ENCODE results near the gene TSPAN32.
A peak's percentile ranks its signal among the peaks of the same experiment; 100 is the strongest.

TSPAN32 gene

DNA sequence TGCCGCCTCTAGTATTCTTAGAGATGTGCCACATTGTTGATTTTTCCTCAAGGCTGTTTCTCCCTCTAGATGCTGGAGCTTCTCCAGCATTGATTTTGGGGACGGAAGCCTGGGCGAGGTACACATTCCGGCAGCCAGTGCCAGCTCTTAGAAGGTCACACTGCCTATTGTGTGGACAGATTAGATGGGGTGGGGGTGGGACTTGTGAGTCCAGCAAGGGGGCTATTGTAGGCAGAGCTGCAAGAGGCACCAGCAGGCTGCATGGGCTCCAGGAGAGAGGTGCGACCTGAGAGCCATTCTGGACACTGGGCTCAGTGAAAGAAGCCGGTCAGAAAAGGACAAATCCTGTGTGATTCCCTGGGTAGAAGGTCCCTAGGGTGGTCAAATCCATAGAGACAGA is 12.5 kb upstream of the TSPAN32 start:
- DNase-seq (ENCODE audit: low spot score), result no peak

DNA sequence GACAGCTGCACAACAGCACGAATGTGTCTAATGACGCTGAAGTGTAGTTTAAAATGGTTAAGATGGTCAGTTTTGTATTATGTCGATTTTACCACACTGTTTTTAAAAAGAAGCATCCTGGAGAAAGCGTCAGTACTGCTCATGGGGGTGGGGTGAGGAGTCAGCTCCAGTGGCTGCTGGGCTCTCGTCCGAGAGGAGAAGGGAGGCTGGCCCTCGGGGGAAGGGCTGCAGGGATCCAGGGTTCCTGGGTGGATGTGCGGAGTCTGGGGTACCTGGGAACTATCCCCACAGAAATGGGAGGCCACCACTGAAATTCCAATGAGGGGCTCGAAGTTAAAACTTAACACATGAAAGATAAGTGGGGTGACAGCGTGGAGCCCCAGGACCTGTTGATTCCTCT is 12.0 kb upstream of the TSPAN32 start:
- no peak for DNase-seq (ENCODE audit: low spot score)

DNA sequence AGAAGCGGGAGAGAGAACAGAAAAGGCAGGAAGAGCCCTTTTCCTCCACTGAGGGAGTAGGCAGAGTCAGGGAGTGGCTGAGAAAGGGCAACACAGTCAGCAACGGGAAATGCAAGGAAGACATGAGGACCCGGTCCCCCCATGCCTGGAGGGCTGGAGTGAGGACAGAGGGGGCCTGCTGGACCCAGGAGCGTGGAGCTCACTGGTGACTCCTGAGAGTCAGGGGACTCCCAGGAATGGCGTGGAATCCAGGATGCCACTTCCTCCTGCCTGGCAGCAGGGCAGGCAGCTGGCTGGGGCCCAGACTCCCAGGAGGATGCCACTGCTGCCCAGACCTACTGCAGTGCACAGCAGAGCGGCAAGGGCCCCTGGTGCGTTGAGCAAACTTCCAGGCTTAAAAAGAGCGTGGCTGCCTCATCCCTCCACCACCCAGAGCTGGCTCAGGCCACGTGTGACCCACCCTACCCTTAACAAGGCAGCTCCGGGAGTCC is 11.4 kb upstream of the TSPAN32 start:
- no peak for DNase-seq (ENCODE audit: low spot score)

DNA sequence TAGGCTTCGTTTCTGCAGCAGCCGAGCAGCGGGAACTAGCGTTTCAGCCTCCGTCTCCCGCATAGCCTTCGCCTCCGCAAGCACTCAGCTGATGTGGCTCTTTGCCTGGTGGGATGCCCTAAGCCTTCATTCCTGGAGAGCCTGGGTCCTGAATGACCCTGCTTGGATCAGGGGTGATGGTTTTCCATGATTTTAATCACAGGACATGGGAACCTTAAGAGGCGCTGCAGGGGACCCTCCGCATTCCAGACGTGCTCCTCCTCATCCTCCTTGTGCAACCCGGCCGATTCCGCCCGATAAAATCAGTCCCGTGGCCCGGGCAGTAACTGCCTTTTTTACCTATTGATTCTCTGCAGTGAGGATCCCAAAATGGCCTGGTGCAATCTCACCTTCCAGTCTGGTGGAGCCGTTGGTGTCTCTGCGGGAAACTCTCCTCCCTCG is 8.3 kb upstream of the TSPAN32 start:
- no peak for DNase-seq (ENCODE audit: low spot score)

DNA sequence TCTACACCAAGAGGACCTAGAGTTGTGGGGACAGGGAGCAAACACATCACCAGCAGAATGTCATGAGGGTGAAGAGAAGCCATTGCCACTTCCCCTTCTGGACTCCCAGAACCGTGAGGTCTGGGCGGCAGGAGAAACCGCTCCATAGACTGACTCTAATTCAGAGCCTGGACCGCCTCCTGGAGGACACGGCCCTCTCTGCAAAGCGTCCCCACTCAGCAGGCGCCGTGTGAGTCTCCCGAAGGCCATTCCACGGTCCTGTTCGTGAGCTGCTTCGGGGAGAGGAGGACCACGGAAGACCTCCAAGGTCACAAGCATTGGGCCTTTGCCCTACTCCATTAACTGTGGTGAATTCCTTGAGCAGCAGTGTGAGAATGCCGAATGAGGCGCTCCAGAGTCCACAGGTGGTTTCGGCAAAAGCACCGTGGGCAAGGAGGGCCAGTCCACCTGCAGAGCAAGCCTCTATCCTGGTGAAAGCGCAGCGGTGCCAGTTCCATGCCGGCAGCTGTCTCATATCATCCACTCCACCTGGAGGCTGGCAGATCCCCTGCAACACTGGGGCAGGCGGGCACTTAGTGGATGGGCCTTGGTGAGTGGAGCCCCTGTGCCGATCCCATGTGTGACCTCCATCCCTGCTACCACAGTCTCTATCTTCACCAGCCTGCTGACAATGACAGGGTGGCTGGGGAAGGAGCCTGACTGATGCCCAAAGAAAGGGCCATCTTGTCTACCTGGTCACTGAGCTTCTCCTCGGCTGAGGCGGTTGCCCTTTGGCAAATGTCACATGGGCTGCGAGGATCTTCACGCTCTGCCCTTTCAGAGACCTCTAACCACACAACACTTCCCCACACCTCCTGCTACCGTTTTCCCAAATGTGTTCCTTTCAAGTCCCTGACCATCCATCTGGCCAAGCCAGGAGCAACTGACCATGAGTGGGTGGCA is 7.6 kb upstream of the TSPAN32 start:
- DNase-seq (ENCODE audit: low spot score), result no peak

DNA sequence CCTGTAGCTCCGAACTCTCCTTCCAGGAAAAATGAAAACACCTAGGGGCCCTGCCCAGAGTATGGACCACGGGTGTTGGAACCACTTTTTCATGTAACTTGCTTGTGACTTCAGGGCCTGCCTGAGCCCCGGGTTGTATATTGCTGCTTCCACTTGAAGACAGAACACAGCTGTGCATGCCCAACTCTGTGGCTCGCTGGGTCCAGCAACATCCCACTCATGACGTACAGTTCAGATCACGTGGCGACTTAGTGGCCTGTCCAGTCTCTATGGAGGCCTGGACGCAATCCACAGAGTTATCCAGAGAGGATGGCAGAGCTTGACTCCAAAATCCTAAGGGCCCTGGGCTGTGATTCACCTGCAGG is 6.9 kb upstream of the TSPAN32 start:
- DNase-seq (ENCODE audit: low spot score), result no peak

DNA sequence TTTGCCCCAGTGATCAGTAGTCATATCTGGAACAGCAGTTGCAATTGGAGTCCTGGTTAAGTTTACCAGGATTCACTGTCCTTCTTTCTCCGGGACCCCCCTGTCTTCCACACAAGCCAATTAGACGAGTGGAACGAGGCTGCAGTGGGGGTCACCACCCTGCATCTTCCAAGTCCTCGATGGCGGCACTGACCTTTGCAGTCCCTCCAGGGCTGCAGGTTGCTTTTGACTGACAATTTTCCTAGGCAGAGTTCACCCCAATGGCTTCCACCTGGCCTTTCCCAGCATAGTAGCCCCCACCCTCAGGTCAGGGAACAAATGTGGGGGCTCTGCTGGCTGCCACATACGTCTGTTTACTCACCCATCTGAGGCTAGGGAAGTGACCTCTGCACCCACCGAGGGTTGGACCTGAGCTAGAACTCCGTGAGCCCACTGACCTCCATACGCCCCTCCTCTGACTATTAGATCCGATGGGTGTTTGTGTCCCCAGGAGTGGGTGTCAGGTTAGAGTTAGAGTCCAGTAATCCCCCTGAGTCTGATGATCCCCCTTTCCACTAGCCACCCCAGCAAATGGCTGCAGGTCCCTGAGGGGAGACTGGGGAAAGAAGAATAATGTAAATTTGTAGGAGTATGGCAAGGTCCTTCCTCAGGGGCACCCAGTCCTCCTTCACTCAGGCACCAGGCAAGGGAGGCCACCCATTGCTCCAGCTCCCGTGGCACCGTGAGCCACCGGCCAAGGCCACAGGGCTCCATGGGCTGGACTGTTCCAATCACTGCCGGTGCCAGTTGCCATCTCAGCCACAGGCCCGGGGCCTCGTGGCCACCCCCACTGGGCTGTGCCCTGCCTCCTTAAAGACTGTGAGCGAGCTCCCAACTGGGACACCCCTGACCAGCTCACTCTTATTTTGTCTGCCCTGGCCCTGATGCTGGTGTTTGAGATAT is 5.6 kb upstream of the TSPAN32 start:
- DNase-seq (ENCODE audit: low spot score), result no peak

DNA sequence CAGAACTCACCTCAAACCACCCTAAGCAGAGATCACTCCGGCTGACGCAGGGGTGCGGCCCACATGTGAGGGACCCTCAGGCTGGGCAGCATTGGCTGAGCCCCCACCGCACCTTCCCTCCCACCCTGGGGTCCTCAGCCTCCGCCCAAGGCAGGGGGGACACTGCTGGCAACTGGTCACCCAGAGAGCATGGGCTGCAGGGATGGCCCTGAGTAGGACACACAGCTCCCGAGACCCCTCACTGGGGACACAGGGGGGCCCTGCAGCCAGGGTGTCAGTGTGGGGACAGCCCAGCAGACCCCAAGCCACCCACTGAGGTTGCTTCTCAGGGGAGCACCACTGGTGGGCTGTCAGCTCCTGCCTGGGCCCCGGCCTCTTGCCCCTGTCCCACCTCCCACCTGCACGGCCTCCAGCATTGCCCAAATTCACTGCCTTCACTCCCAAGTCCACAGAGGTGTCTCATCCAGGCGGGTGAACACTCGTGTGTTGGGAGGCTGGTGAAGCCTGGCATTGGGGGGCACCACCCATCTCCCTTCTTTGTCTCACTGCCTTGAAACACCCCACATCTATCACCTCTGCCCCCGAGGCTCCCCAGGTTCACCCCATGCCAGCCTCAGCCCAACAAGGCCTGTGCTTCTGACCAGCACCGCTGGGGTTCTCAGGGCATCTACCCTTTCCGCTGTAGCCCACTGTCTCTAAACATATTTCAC is 4.7 kb upstream of the TSPAN32 start:
- DNase-seq (ENCODE audit: low spot score), result no peak

DNA sequence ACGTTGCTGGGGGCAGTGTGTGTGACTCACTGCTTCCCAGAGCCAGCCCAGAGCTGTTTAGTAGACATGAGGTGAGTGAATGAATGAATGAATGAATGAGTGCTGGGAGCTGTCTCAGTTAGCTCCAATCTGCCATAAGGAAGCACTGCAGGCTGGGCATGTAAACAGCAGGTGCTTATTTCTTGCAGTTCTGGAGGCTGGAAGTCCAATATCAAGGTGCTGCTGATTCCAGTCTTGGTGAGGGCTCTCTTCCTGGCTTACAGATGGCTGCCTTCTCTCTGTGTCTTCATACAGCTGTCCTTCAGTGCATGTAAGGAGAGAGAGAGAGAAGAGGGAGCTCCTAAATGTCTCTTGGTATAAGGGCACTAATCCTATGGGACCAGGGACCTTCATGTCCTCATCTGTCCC is 4.2 kb upstream of the TSPAN32 start:
- no peak for DNase-seq (ENCODE audit: low spot score)

DNA sequence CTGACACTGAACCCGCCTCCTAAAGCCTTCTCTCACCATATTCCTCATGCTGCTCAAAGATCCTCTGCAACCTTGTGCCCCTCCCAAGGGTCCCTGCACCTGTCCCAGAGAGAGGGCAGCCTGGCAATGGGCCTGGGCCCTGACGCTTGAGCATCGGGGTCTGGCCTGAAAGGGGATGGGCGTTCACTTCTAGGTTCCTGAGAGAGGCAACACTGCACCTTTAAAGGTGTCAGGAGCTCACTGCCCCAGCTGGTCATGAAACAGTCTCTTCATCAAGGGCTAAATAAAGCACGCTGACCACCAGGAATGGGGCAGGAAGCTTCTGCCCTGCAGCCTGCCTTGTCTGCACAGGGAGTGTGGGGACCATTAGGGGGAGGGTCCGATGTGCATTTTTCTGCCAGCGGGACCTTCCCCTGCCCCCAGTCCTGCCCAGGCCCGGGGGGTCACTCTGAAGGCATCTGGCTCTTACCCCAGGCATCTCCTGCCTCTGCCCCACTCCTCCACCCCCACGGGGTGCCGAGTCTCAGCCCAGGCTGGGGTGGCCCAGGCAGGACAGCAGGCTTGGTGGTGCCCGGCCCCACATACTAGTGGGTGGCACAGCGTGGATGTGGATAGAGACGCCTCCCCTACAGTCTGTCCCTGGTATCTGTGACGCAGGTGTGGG is 3.5 kb upstream of the TSPAN32 start:
- no peak for DNase-seq (ENCODE audit: low spot score)

DNA sequence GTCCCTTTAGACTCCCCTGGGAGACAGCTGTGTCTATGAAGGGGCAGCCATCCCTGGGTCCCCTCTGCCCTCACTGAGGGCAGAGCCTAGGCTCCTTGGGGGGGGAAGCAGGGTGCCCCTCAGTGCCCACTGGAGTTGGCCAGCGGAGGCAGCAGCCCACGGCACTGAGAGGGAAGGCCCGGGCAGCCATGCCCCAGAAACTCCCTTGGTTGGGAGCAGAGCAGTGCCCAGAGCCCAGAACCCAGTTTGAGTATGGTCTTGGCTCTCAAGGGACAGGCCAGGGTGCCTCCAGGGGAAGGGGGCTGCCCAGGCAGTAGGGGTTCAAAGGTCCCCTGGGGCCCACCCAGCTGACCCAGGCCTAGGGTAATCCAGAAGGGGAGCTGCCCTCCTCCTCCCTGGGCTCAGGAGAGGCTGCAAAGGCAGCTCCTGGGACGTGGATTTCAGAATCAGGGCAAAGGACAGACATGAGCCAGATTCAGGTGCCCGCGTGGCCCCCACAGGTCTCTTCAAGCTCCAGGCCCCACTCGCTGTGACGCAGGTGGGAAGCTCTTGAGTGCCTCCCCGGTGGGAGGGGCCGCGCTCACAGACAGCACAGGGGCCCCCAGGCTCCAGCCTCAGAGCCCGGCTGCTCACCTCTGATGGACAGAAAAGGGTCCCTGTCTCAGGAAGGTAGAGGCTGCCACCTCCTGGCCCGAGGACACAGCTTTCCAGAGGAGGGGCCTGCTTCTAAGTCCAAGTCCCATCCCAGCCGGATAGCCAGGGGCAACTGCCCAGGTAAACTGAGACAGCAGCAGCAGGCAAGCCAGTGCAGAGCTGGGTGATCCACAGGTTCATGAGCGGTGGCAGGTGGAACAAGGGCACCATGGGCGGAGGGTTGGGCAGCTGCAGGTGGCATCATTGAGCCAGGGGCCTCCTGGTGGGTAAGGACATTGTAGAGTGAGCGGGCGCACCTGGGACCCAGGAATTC is 2.7 kb upstream of the TSPAN32 start:
- DNase-seq (ENCODE audit: low spot score), result peak; percentile 11

DNA sequence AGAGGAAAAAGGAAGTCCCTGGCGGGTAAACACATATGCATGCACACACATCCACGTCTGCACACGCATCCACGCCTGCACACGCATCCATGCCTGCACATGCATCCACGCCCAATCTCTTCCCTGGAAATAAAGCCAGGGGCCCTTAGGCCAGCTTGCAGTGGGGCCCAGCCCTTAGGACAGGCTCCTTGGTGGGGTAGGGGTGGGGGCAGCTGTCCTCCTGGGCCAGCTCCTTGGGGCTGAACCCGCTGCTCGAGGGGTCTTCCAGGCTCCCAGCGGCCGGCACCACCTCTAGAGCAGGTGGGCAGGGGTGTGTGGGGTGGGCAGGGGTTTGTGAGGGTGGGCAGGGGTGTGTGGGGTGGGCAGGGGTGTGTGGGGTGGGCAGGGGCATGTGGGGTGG is 2.0 kb upstream of the TSPAN32 start:
- DNase-seq (ENCODE audit: low spot score), result no peak

DNA sequence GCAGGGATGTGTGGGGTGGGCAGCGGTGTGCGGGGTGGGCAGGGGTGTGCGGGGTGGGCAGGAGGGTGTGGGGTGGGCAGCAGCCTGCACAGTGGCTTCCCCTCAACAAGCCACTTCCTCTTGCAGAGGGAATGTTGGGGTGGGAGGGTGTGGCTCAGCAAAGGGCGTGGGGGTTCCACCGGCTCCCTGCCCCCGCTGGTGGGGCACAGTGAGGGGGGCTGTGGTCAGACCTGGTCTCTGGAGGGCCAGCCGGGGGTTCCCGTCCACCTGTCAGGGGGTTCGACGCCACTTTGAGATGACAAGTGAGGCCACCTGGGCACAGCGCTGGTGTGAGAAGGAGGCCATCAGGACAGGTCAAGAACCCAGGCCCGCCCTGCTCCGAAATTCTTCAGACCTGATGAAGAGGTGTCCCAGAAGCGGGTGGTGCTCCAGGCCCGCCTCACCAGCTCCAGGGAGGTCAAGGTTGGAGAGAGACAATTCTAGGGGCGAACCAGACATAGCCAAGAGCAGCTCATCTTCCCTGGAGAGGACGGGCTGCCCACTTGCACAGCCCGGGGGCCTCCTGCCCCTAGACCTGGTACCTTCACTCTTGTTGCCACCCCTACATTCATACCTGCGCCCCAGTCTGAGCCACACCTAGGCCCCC is 1.4 kb upstream of the TSPAN32 start:
- peak; percentile 12 for DNase-seq (ENCODE audit: low spot score)

DNA sequence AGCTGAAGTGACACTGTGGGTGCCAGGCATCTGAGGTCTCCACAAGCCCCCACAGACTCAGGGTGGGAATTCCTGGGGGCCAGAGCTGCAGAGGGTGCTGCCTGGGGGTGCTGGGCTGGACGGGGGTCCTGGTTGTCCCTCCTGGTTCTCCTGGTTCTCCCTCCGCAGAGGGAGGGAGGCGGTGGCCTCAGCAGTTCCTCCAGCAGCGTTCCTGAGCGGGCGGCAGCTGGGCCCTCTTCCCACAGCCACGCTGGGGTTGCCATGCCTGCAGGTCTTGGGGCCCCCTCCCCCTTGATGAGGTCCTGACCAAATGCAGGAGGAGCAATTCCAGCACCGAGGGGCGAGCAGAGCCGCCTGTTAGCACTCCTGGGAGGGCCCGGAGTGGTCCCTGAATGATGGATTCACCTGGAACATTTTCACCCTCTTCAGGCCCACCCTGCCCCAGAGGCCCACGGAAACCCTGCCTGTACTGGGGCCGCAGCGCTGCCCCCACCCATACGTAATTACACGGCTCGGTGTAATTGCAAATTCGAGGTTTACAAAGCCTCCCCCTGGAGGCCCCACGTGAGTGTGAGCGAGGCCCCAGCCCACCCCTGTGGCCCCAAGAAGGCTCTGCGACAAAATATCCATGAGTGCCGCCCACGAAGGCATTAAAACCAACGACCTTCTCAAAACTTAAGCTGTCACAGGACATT is 730 bp upstream of the TSPAN32 start:
- no peak for DNase-seq (ENCODE audit: low spot score)

DNA sequence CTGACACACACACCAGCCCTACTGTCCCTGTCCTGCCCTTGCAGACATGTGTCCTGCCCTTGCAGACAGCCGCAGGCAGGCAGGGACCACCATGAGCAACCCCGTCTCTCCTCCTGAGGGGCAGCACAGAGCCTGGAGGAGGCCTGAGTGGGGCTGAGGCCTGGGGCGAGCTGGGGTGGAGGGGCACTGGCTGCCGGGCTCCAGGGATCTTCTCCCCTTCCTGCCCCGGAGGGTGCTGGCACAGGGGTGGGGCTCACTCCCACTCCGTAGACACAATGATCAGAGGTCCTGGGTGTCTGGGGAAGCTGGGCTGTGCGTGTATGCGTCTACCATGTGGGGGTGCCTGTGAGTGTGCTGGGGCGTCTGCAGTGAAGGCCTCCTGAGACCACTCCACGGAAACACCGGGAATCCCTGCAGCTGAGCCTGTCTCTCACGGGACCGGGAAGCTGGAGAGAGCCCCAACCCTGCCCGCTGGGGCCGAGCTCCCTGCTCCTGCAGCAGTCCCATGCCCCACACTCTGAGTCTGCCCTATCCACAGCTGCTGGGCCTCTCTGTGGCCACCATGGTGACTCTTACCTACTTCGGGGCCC is 588 bp downstream of the TSPAN32 start:
- DNase-seq (ENCODE audit: low spot score), result peak; percentile 52

DNA sequence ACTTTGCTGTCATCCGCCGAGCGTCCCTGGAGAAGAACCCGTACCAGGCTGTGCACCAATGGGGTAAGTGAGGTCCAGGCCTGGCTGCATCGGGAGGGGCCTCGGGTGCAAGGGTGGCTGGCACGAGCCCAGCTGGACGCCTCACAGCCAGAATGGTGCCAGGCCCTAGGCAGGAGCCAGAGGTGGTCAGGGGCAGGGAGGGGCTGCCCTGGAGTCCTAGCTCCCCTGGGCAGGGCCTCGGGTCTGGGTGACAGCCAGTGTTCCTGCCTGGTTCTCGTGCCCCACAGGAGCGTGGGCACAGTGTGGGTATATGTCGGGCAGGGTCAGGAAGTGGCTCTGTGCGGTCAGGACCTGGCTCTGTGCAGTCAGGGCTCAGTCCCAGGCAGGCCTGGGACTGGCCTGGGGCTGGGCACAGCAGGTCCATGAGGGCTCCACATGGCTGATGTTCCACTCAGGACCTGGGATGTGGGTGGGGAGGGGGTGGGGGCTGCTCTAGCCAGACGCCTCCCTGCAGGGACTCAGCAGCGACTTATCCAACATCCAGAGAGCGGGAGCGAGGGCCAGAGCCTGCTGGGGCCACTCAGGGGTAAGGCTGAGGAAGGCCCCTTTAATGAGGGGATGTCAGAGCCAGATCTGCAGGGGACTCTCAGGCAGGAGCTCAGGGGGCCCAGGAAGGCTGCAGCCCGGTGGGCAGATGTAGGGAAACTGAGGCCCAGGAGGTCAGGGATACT is 1.2 kb downstream of the TSPAN32 start:
- peak; percentile 63 for DNase-seq (ENCODE audit: low spot score)

DNA sequence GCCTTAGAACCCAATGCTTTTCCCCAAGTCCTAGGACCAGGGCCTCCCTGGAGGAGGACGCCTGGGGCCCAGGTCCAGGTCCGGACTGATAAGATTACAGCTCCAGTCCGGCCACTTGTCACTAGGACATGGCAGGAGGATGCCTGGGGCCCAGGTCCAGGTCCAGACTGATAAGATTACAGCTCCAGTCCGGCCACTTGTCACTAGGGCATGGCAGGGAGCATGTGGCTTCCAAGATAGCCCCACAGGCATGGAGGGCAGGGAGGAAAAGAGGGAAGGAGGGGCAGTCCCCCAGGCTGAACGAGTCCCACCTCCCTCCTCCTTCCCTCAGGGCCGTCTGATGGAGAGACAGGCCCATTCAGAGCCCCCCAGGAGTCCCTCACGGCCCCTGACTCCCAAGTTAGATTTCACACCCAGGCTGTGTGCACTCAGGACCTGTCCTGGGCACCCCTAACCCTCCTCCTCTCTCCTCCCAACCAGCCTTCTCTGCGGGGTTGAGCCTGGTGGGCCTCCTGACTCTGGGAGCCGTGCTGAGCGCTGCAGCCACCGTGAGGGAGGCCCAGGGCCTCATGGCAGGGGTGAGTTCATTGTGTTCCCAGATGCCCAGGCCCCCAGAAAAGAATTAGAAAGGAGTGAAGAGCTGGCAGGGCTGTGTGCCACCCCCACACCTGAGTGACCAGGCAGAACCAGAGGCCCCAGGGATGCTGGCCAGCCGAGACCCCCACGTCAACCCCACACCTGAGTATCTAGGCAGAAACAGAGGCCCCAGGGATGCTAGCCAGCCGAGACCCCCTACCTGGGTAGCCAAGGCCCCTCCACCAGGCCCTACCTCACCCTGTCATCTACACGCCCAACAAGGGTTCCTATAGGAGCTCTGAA is 2.1 kb downstream of the TSPAN32 start:
- peak; percentile 69 for DNase-seq (ENCODE audit: low spot score)
